T follicular helper cell (primary cell): Measurements from ENCODE around the gene OSBPL10.
A peak's percentile ranks its signal among the peaks of the same experiment; 100 is the strongest.

Source experiments
- DNase-seq: peaks from one replicate; pipeline ENCODE4 v3.0.0-alpha.2; 2020; ENCODE audit warnings: low read depth

Gene OSBPL10

GRCh38 chr3:31772758-31773473, 208.1 kb downstream of the OSBPL10 start:
- DNase-seq, result no peak

- DNase-seq, result no peak
These were observed 208.8 kb downstream of the OSBPL10 start for GRCh38 chr3:31772272-31772671.

- DNase-seq, result no peak
These were observed 210.2 kb downstream of the OSBPL10 start for GRCh38 chr3:31770822-31771326.

- DNase-seq, result peak; percentile 21
These were observed 212.5 kb downstream of the OSBPL10 start for GRCh38 chr3:31768479-31769125.

- DNase-seq, result no peak
These were observed 213.1 kb downstream of the OSBPL10 start for GRCh38 chr3:31767920-31768319.

- DNase-seq, result no peak
These were observed 214.4 kb downstream of the OSBPL10 start for GRCh38 chr3:31766669-31767068.

- DNase-seq, result no peak
These were observed 215.2 kb downstream of the OSBPL10 start for GRCh38 chr3:31765871-31766270.

GRCh38 chr3:31763731-31764130, 217.3 kb downstream of the OSBPL10 start:
- DNase-seq, result no peak

- no peak for DNase-seq
These were observed 218.1 kb downstream of the OSBPL10 start for GRCh38 chr3:31762888-31763351.

GRCh38 chr3:31762097-31762764, 218.8 kb downstream of the OSBPL10 start:
- DNase-seq, result no peak

GRCh38 chr3:31760654-31761053, 220.4 kb downstream of the OSBPL10 start:
- no peak for DNase-seq

- no peak for DNase-seq
These were observed 222.6 kb downstream of the OSBPL10 start for GRCh38 chr3:31758322-31758965.

GRCh38 chr3:31755926-31756658, 225.0 kb downstream of the OSBPL10 start:
- no peak for DNase-seq

GRCh38 chr3:31754575-31755278, 226.3 kb downstream of the OSBPL10 start:
- DNase-seq, result no peak

- DNase-seq, result no peak
These were observed 228.0 kb downstream of the OSBPL10 start for GRCh38 chr3:31753050-31753425.

GRCh38 chr3:31752305-31753049, 228.6 kb downstream of the OSBPL10 start:
- DNase-seq, result no peak

- DNase-seq, result no peak
These were observed 230.7 kb downstream of the OSBPL10 start for GRCh38 chr3:31750341-31750740.

GRCh38 chr3:31748933-31749295, 232.1 kb downstream of the OSBPL10 start:
- no peak for DNase-seq

GRCh38 chr3:31748281-31748932, 232.7 kb downstream of the OSBPL10 start:
- no peak for DNase-seq

GRCh38 chr3:31747785-31748184, 233.3 kb downstream of the OSBPL10 start:
- no peak for DNase-seq
